Adrenal gland (tissue), 12 donors: Measurements from ENCODE around the gene RELN. TPM values are rescaled to one million over a fixed set of nuclear protein-coding genes. Genes with fewer than 3 reads are reported as not detected.

Experiments
- DNase-seq, 7 donors: peaks; one replicate each; pipeline ENCODE4 v3.0.0-alpha.2; 2019 to 2020
- H3K27ac ChIP-seq, 5 donors: fragments of 200-600 bp; sonication (generic) in 4 of 5; 1 replicate in 3 of 5; 2 replicates in 2 of 5; pipeline versions ENCODE4 v1.5.1 to v1.8.0; 2016 to 2020; ENCODE audit warnings: mild to moderate bottlenecking in 1 of 5
- H3K27me3 ChIP-seq: fragments of 200-600 bp; 2 replicates; pipeline ENCODE4 v1.8.0; 2021
- H3K36me3 ChIP-seq, 2 donors: fragments of 200-600 bp; replicated peaks in 1 of 2; 1 replicate in 1 of 2; 2 replicates in 1 of 2; pipeline versions ENCODE4 v1.5.1 to v1.8.0; 2018 to 2022
- H3K4me1 ChIP-seq, 2 donors: fragments of 200-600 bp; replicated peaks in 1 of 2; 1 replicate in 1 of 2; 2 replicates in 1 of 2; pipeline versions ENCODE4 v1.5.1 to v1.8.0; 2018 to 2021
- H3K4me3 ChIP-seq, 4 donors: fragments of 200-600 bp; sonication (generic) in 3 of 4; one replicate each; pipeline ENCODE4 v1.5.1; 2016 to 2018
- H3K9me3 ChIP-seq, 3 donors: fragments of 200-600 bp; sonication (generic) in 1 of 3; replicated peaks in 1 of 3; 1 replicate in 2 of 3; 2 replicates in 1 of 3; pipeline versions ENCODE4 v1.5.1 to v1.8.0; 2016 to 2021
- CTCF ChIP-seq, 6 experiments: fragments of 450-650 bp in 4 of 6; fragments of 200-600 bp in 2 of 6; sonication (generic) in 1 of 6; IDR thresholded peaks; 1 replicate in 5 of 6; 2 replicates in 1 of 6; pipeline versions ENCODE4 v1.5.1 to v1.8.0; 2016 to 2021; ENCODE audit warnings: antibody characterized with exemption in 6 of 6, mild to moderate bottlenecking in 2 of 6, moderate library complexity in 1 of 6
- POLR2A ChIP-seq, 2 donors: fragments of 450-650 bp; IDR thresholded peaks; one replicate each; pipeline ENCODE4 v1.6.1; 2017; ENCODE audit warnings: antibody characterized with exemption in 2 of 2, mild to moderate bottlenecking in 2 of 2, moderate library complexity in 1 of 2
- WGBS, 4 donors: extraction: QIAGEN DNeasy Blood & Tissue Kit in 2 of 4; methylation state at CpG; one replicate each; pipeline versions ENCODE4 v1.1.5 to v1.1.7; 2013 to 2017; 5-methylcytosine and 5-hydroxymethylcytosine counted together
- intact Hi-C, 2 donors: fragments of 100-400 bp; cut with DNase I; formaldehyde crosslinking; loops; one replicate each; pipeline versions ENCODE4 v1.14.1 to v1.15.0; 2022 to 2023
- polyA plus RNA-seq, 3 donors: library from polyadenylated mRNA; stranded (reverse); fragments of 200-250 nt in 2 of 3; fragments of 350-450 nt in 1 of 3; fragmentation: Illumina TruSeq in 1 of 3; extraction: RNeasy Lipid Tissue Mini Kit (QIAGEN cat#74804) in 1 of 3; gene quantifications; one replicate each; pipeline ENCODE4 v1.2.3, GENCODE V29; 2013 to 2014
- total RNA-seq, 9 donors: library from RNA; depleted of rRNA in 4 of 9; stranded (reverse); fragments of >200 nt in 4 of 9; fragments of 120-200 nt in 1 of 9; fragmentation: NEBNext Ultra II Directional in 1 of 9; extraction: Animal tissue kit (Norgen Biotek cat#: 25700) in 1 of 9; gene quantifications; one replicate each; pipeline versions ENCODE4 v1.1.0 to v1.2.4, GENCODE V29; 2013 to 2023
- donor health status: healthy with polysubstance abuse.
- donor health status: Bipolar disorder and iron deficiency.
- donor health status: DM: yes; HTN: yes; CAD: no.
- donor health status: DM: no; HTN: no; CAD: no.
- donor health status: DM: no; HTN: no; CAD: no.
- donor health status: DM: yes; HTN: yes; CAD: no.

RELN gene
- total and polyA plus RNA-seq, 12 donors: 0.88 to 7.9 (median 2.3) TPM

GRCh38 chr7:104023100-104023499 is 33.6 kb upstream of the RELN start:
- Histone ChIP-seq H3K36me3 (no peaks in the 10 kb centered on the region), H3K4me3 (no peak overlapping the region), H3K9me3 (no peaks in the 10 kb centered on the region), H3K4me1 (no peaks in the 10 kb centered on the region), H3K27me3 (no peaks in the 10 kb centered on the region), H3K27ac (no peak overlapping the region)
- intact Hi-C loops: no loop called here
- DNase-seq: no peak
- TF ChIP-seq CTCF (IDR thresholded peaks at IDR 0.05): no peak
- TF ChIP-seq POLR2A (IDR thresholded peaks at IDR 0.05): no peak
- WGBS, 4 donors: 90 to 100% (median 92%) methylated on average over 2 to 3 of the region's 3 CpGs

- TF ChIP-seq CTCF (IDR thresholded peaks at IDR 0.05) (no peak), POLR2A (IDR thresholded peaks at IDR 0.05) (no peak)
- 77 to 89% (median 86%) methylated on average over 1 of the region's 1 CpG for WGBS, 4 donors
- H3K27me3 ChIP-seq: no peaks in the 10 kb centered on the region
- intact Hi-C loops: no loop called here
- no peaks in the 10 kb centered on the region for H3K4me1 ChIP-seq
- no peak for DNase-seq
- H3K4me3 ChIP-seq: no peak overlapping the region
- no peak overlapping the region for H3K27ac ChIP-seq
- H3K36me3 ChIP-seq: no peaks in the 10 kb centered on the region
- H3K9me3 ChIP-seq: no peaks in the 10 kb centered on the region
These were observed 29.0 kb upstream of the RELN start for GRCh38 chr7:104018425-104018824.

DNA sequence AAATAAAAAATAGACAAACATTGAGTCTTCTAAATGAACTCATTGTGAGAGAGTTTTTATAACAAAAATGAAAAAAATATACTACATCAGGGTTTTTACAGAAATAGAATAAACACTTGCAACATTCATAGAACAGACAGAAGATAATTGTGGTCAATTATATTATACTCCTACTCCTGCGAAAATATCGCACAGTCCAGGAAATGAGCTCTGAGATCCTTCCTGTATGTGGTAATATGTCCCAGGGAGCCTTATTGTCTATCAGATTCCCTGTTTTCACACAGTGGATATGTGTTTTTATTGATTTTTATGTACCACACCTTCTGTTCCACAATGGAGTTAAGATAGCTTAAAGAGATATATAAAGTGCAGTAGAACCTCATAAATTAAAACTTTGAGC is 27.5 kb upstream of the RELN start:
- H3K4me3 ChIP-seq: no peak overlapping the region
- intact Hi-C loops: no loop called here
- H3K27me3 ChIP-seq: no peaks in the 10 kb centered on the region
- H3K9me3 ChIP-seq: no peaks in the 10 kb centered on the region
- DNase-seq: no peak
- 48 to 62% (median 59%) methylated on average over 2 of the region's 2 CpGs for WGBS, 4 donors
- TF ChIP-seq CTCF (IDR thresholded peaks at IDR 0.05): no peak
- no peak for TF ChIP-seq POLR2A (IDR thresholded peaks at IDR 0.05)
- no peaks in the 10 kb centered on the region for H3K4me1 ChIP-seq
- no peaks in the 10 kb centered on the region for H3K36me3 ChIP-seq
- H3K27ac ChIP-seq: no peak overlapping the region

GRCh38 chr7:104012835-104013234 is 23.4 kb upstream of the RELN start:
- H3K4me3 ChIP-seq: no peak overlapping the region
- no peak overlapping the region for H3K27ac ChIP-seq
- H3K4me1 ChIP-seq: no peaks in the 10 kb centered on the region
- H3K36me3 ChIP-seq: no peaks in the 10 kb centered on the region
- intact Hi-C loops: no loop called here
- WGBS, 4 donors: 0 to 75% (median 49%) methylated on average over 1 of the region's 1 CpG
- DNase-seq: no peak
- no peaks in the 10 kb centered on the region for H3K9me3 ChIP-seq
- H3K27me3 ChIP-seq: no peaks in the 10 kb centered on the region
- no peak for TF ChIP-seq POLR2A (IDR thresholded peaks at IDR 0.05)
- TF ChIP-seq CTCF (IDR thresholded peaks at IDR 0.05): no peak
